GM12892 (cell line): ENCODE results near the gene OPCML.

Experiments
- POLR2A ChIP-seq: IDR thresholded peaks from 2 replicates; pipeline ENCODE4 v1.6.1; 2011; ENCODE audit warnings: low read depth, low read length, control low read depth
- POLR2AphosphoS5 ChIP-seq: IDR thresholded peaks from 2 replicates; pipeline ENCODE4 v1.6.1; 2011; ENCODE audit warnings: low read depth, low read length, control low read depth
- TAF1 ChIP-seq: IDR thresholded peaks from 2 replicates; pipeline ENCODE4 v1.6.1; 2011; ENCODE audit warnings: low read depth, mild to moderate bottlenecking, control low read depth, low read length, borderline replicate concordance

GRCh38 chr11:133531971-133532651 lies at the start of gene OPCML:
- TF ChIP-seq POLR2A (no peak), POLR2AphosphoS5 (no peak), TAF1 (no peak)
